Prostate gland (tissue), 2 donors: ENCODE results near the gene TTYH2. TPM values are rescaled to one million over a fixed set of nuclear protein-coding genes. Genes with fewer than 3 reads are reported as not detected.
"Not testable (repeated sequence)": the region's sequence is repeated elsewhere in the genome, so short reads cannot be mapped to it uniquely, and the experiment has no call there.

Experiments used
- DNase-seq: peaks from one replicate; pipeline ENCODE4 v3.0.0-alpha.2; 2019; ENCODE audit warnings: low spot score
- H3K27ac ChIP-seq, 2 donors: fragments of 200-600 bp; sonication (generic); 2 replicates each; pipeline ENCODE4 v1.5.1; 2017 to 2019
- H3K27me3 ChIP-seq: fragments of 200-600 bp; sonication (generic); replicated peaks from 2 replicates; pipeline ENCODE4 v1.5.1; 2019; ENCODE audit not compliant: insufficient read depth
- H3K36me3 ChIP-seq, 2 donors: fragments of 200-600 bp; sonication (generic); 1 replicate in 1 of 2; 2 replicates in 1 of 2; pipeline versions ENCODE4 v1.5.1 to v1.8.1; 2017 to 2019
- H3K4me1 ChIP-seq: fragments of 200-600 bp; sonication (generic); replicated peaks from 2 replicates; pipeline ENCODE4 v1.5.1; 2019
- H3K4me3 ChIP-seq, 2 donors: fragments of 200-600 bp; sonication (generic); 2 replicates each; pipeline ENCODE4 v1.5.1; 2017 to 2019
- H3K9me3 ChIP-seq: fragments of 200-600 bp; sonication (generic); 2 replicates; pipeline ENCODE4 v1.5.1; 2017
- CTCF ChIP-seq, 4 experiments: fragments of 200-600 bp in 2 of 4; fragments of 450-650 bp in 2 of 4; sonication (generic) in 2 of 4; IDR thresholded peaks; 1 replicate in 3 of 4; 2 replicates in 1 of 4; pipeline ENCODE4 v1.5.1; 2016 to 2019; ENCODE audit warnings: antibody characterized with exemption in 4 of 4, mild to moderate bottlenecking in 2 of 4, moderate library complexity in 2 of 4
- POLR2A ChIP-seq: fragments of 450-650 bp; IDR thresholded peaks from one replicate; pipeline ENCODE4 v1.6.1; 2016; ENCODE audit warnings: antibody characterized with exemption, mild to moderate bottlenecking
- POLR2AphosphoS5 ChIP-seq: sonication (generic); formaldehyde crosslinking; IDR thresholded peaks from one replicate; pipeline ENCODE4 v1.6.1; 2017; ENCODE audit warnings: antibody characterized with exemption
- WGBS: methylation state at CpG from one replicate; pipeline ENCODE4 v1.1.5; 2018; 5-methylcytosine and 5-hydroxymethylcytosine counted together
- intact Hi-C: fragments of 100-400 bp; cut with DNase I; formaldehyde crosslinking; loops from one replicate; pipeline ENCODE4 v1.14.2; 2022
- total RNA-seq, 2 donors: library from RNA; depleted of rRNA; stranded (reverse); fragments of >200 nt; gene quantifications; one replicate each; pipeline ENCODE4 v1.1.0, GENCODE V29; 2016

Gene TTYH2
- total RNA-seq, 2 donors from 2014 or later = 7.7 to 43.3 TPM

GRCh38 chr17:74186498-74186897 is 26.9 kb upstream of the TTYH2 start:
- Histone ChIP-seq H3K4me1 (no peaks in the 10 kb centered on the region), H3K36me3 (no peaks in the 10 kb centered on the region), H3K9me3 (no peaks in the 10 kb centered on the region), H3K4me3 (no peak overlapping the region), H3K27ac (no peak overlapping the region), H3K27me3 (no peaks in the 10 kb centered on the region)
- intact Hi-C loops = no loop called here
- no peak for DNase-seq
- TF ChIP-seq CTCF (IDR thresholded peaks at IDR 0.05) (no peak), POLR2A (no peak), POLR2AphosphoS5 (no peak)
- 95% methylated on average over 20 of the region's 20 CpGs for WGBS

GRCh38 chr17:74187761-74188160 is 25.6 kb upstream of the TTYH2 start:
- H3K27me3 ChIP-seq = no peaks in the 10 kb centered on the region
- H3K9me3 ChIP-seq = no peaks in the 10 kb centered on the region
- H3K36me3 ChIP-seq = no peaks in the 10 kb centered on the region
- no peak for DNase-seq
- H3K4me1 ChIP-seq = no peaks in the 10 kb centered on the region
- no peak overlapping the region for H3K4me3 ChIP-seq
- TF ChIP-seq POLR2AphosphoS5 = no peak
- no peak for TF ChIP-seq POLR2A
- TF ChIP-seq CTCF (IDR thresholded peaks at IDR 0.05) = no peak
- no peak overlapping the region for H3K27ac ChIP-seq
- intact Hi-C loops = no loop called here
- 38% methylated on average over 11 of the region's 11 CpGs for WGBS

- H3K4me1 ChIP-seq, H3K9me3 ChIP-seq, intact Hi-C loops, H3K36me3 ChIP-seq, H3K27ac ChIP-seq, DNase-seq, H3K4me3 ChIP-seq, H3K27me3 ChIP-seq: not testable (repeated sequence)
- WGBS = 88% methylated on average over 4 of the region's 4 CpGs
These were observed 24.7 kb upstream of the TTYH2 start for GRCh38 chr17:74188687-74189086.

GRCh38 chr17:74190154-74190553 is 23.2 kb upstream of the TTYH2 start:
- 47% methylated on average over 2 of the region's 2 CpGs for WGBS
- DNase-seq = no peak

GRCh38 chr17:74190807-74191406 is 22.5 kb upstream of the TTYH2 start:
- H3K4me3 ChIP-seq = no peak overlapping the region
- no peaks in the 10 kb centered on the region for H3K9me3 ChIP-seq
- DNase-seq = no peak
- intact Hi-C loops = no loop called here
- H3K4me1 ChIP-seq = peaks cover 6% of the 10 kb centered on the region
- no peaks in the 10 kb centered on the region for H3K36me3 ChIP-seq
- no peak overlapping the region for H3K27ac ChIP-seq
- WGBS = 36% methylated on average over 6 of the region's 6 CpGs
- no peaks in the 10 kb centered on the region for H3K27me3 ChIP-seq
- TF ChIP-seq CTCF (IDR thresholded peaks at IDR 0.05) (no peak), POLR2AphosphoS5 (no peak), POLR2A (no peak)

More at GRCh38 chr17:74190154-74190553, 23.2 kb upstream of the TTYH2 start:
- Histone ChIP-seq H3K27me3 (no peaks in the 10 kb centered on the region), H3K36me3 (no peaks in the 10 kb centered on the region), H3K4me1 (peaks cover 6% of the 10 kb centered on the region), H3K9me3 (no peaks in the 10 kb centered on the region), H3K4me3 (no peak overlapping the region), H3K27ac (no peak overlapping the region)
- intact Hi-C loops = no loop called here
- no peak for TF ChIP-seq POLR2A
- no peak for TF ChIP-seq CTCF (IDR thresholded peaks at IDR 0.05)
- TF ChIP-seq POLR2AphosphoS5 = no peak
